Activated CD8-positive, alpha-beta T cell treated with anti-CD3 and anti-CD28 coated beads, Interleukin-2, amount 10 ng/mL, durations not matched to agents 7 days and 5 days (primary cell): ENCODE measurements around the gene NUP214. TPM values are rescaled to one million over a fixed set of nuclear protein-coding genes. Genes with fewer than 3 reads are reported as not detected.
"Not testable (repeated sequence)": the region's sequence is repeated elsewhere in the genome, so short reads cannot be mapped to it uniquely, and the experiment has no call there.

Experiments
- ATAC-seq: fragments of 150-1000 bp; cut with Tn5 transposase; one replicate; pipeline ENCODE4 v1.10.0; 2021; ENCODE audit warnings: moderate library complexity
- CTCF ChIA-PET: fragments of 350-600 bp; sonication (Branson Sonifier 250); formaldehyde crosslinking; loops from one replicate; lab custom pipeline; 2021; ENCODE audit warnings: antibody characterized with exemption; lab: Charles Lee
- POLR2A ChIA-PET: fragments of 350-600 bp; sonication (Branson Sonifier 250); formaldehyde crosslinking; loops from one replicate; lab custom pipeline; 2021; ENCODE audit warnings: antibody characterized with exemption; lab: Charles Lee
- DNase-seq: peaks from one replicate; pipeline ENCODE4 v3.0.0-alpha.2; 2020
- H3K27ac Mint-ChIP-seq: one replicate; pipeline ENCODE4 v1.8.0; 2021; ENCODE audit warnings: mild to moderate bottlenecking, mixed read lengths
- H3K27me3 Mint-ChIP-seq: one replicate; pipeline ENCODE4 v1.8.0; 2021; ENCODE audit warnings: low read depth, mixed read lengths
- H3K36me3 Mint-ChIP-seq: one replicate; pipeline ENCODE4 v1.8.0; 2021; ENCODE audit warnings: low read depth, mixed read lengths
- H3K4me1 Mint-ChIP-seq: one replicate; pipeline ENCODE4 v1.8.0; 2021; ENCODE audit warnings: low read depth, mixed read lengths
- H3K4me3 Mint-ChIP-seq: one replicate; pipeline ENCODE4 v1.8.0; 2021; ENCODE audit warnings: mild to moderate bottlenecking, mixed read lengths
- H3K9me3 Mint-ChIP-seq: one replicate; pipeline ENCODE4 v1.8.0; 2022; ENCODE audit warnings: mixed read lengths; ENCODE audit not compliant: insufficient read depth
- total RNA-seq, 2 experiments: library from RNA; stranded (reverse); gene quantifications; one replicate each; pipeline ENCODE4 v1.2.3, GENCODE V29; 2021

Gene NUP214
- total RNA-seq, 2 experiments from 2014 or later, result 61.3 to 63.5 TPM

DNA sequence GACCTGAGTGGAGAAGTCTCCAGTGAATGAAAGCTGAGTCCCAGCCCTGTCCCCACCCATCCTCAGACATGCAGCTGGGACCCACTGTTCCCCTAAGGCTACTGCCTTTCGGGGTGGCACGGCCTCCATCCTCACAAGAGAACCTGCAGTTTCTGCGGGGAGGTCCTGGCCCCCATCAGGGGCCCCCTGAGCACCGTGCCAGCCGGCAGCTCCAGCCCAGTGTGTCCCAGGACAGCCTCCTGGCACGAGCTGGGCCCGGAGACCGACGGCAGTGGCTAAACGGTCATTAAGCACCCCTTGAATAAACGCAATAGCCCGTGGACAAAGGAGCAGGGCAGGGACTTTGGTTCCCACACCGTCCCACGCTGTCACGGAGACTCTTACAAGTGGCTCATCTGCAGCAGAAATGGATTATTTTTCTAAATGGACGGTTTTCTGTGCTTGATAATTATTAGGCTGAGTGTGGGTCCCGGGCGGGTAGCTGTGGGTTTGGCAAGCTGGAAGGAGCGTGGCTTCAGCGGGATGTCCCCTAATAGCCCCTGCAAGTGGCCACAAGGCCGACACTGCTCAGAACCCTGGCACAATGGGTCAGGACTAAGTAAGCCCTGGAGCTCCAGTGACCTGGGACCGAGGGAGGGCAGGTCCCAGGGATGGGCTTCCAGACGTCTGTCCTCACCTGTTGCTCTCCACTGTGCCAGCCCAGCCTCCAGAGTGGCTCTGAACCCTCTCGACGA, 133.5 kb downstream of the NUP214 start:
- Mint-ChIP-seq H3K36me3 (peaks cover 63% of the 10 kb centered on the region), H3K27me3 (no peaks in the 10 kb centered on the region), H3K27ac (peak overlapping the region; percentile 97), H3K9me3 (no peaks in the 10 kb centered on the region), H3K4me3 (no peak overlapping the region), H3K4me1 (peaks cover 85% of the 10 kb centered on the region)
- DNase-seq, result no peak
- ChIA-PET CTCF (interaction anchor here (3.8 to 11.8 kb wide), 2 partner anchors 13 to 78 kb away, joined by 20 to 163 read pairs; partner anchors contain the start of gene FAM78A), POLR2A (interaction anchor here (4.8 to 10.8 kb wide), 2 partner anchors 13 to 20 kb away, joined by 25 to 330 read pairs; partner anchors contain the start of gene FAM78A)
- no peak for ATAC-seq

DNA sequence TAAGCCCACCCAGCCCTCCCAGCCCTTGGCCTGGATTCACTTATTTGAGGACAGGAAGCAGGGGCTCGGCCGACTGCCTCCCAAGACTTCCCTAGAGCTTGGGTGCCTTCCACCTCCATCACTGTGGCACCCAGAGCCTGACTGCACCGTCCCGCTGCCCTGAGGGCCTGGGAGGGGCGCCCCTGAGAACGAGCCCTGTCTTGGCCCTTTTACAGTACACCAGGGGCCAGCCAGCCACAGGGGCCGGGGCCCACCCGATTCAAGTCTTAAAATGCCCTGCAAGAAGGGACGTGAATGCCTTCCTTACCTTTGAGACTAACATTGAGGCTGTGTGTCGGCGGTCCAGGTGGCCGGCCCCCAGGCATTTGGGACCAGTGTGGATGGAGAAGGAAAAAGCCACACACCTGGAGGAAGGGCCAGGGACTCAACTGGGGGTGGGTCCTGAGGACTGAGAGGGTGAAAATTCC, 134.1 kb downstream of the NUP214 start:
- Mint-ChIP-seq H3K4me3 (no peak overlapping the region), H3K27ac (peak overlapping the region; percentile 49), H3K27me3 (no peaks in the 10 kb centered on the region), H3K4me1 (peaks cover 85% of the 10 kb centered on the region), H3K36me3 (peaks cover 67% of the 10 kb centered on the region), H3K9me3 (no peaks in the 10 kb centered on the region)
- DNase-seq (no peak), ATAC-seq (no peak)
- ChIA-PET CTCF (interaction anchor here (3.8 to 11.8 kb wide), 2 partner anchors 12 to 77 kb away, joined by 20 to 163 read pairs; partner anchors contain the start of gene FAM78A), POLR2A (interaction anchor here (0.6 to 10.8 kb wide), 2 partner anchors 12 to 73 kb away, joined by 3 to 330 read pairs; partner anchors contain the start of gene FAM78A)

DNA sequence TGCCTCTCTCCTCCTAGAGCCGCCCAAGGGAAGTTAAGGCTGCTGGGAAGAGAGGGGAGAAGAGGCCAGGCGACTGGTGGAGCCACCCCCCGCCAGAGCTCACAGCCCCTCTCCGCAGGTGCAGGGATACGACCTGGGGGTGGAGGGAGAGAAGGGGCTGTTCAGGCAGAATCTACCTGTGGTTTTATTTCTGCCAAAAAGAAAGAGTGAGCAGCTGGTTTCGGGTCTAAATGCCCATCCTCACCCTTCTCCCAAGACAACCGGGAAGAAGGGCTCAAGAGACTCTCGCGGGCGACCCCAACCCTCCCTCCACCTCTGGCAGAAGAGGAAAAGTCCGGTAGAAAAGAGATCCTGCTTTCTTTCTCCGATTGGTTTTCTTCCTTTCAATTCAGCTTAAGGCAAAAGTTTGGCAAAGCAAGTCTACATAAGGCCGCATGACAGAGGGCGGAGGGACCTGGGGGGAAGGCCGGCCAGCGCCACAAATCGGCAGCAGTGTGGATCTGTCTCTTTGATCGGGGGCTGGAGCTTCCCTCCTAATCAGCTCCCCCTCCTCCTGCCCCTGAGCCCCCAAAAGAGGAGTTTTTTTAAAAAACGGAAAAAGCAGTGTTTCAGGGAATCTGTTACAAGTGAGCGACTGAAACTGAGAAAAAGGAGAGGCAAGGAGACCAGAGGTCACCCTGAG, 134.7 kb downstream of the NUP214 start:
- ATAC-seq (no peak), DNase-seq (no peak)
- H3K27me3 Mint-ChIP-seq, result no peaks in the 10 kb centered on the region
- no peak overlapping the region for H3K4me3 Mint-ChIP-seq
- POLR2A ChIA-PET, result interaction anchor here (0.6 to 10.8 kb wide), 2 partner anchors 11 to 74 kb away, joined by 3 to 330 read pairs; partner anchors contain the start of gene FAM78A
- H3K4me1 Mint-ChIP-seq, result peaks cover 84% of the 10 kb centered on the region
- CTCF ChIA-PET, result interaction anchor here (11.8 kb wide), 1 partner anchor 11 kb away, joined by 163 read pairs; the partner anchor contains the start of gene FAM78A
- peak overlapping the region; percentile 61 for H3K27ac Mint-ChIP-seq
- H3K9me3 Mint-ChIP-seq, result no peaks in the 10 kb centered on the region
- H3K36me3 Mint-ChIP-seq, result peaks cover 73% of the 10 kb centered on the region

DNA sequence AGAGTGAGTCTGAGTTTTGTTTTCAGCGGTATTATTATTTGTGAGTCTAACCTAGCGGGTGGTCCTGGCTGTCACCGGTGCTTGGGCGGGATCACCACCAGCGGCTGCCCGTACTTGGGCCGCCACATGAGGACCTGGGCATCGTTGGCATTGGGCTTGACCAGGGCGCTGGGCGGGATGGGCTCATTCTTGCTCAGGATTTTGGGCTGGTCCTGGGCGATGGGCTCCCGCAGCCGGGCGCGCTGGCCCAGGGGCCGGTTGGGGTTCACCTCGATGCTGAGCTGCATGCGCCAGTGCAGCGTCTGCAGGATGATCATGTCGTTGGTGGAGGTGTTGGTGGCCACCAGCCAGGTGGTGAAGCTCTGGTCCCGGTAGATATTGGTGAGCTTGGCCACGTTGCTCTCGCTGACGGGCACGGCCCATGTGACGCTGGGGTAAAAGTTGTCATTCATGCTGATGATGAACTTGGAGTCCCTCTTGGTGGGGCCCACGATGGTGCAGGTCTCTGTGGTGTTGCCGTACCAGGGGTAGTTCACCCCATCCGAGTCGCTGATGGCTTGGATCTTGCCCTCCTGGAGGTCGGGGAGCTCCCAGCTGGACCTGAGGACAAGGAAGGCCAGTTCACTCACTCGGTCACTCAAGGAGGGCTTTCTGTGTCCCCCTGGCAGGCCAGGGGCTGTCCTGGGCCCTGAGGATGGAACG, 135.5 kb downstream of the NUP214 start:
- Mint-ChIP-seq H3K36me3 (peaks cover 75% of the 10 kb centered on the region), H3K4me3 (no peak overlapping the region), H3K9me3 (no peaks in the 10 kb centered on the region), H3K27me3 (no peaks in the 10 kb centered on the region), H3K4me1 (peaks cover 85% of the 10 kb centered on the region), H3K27ac (peak overlapping the region; percentile 61)
- ChIA-PET POLR2A (interaction anchor here (0.8 to 10.8 kb wide), 2 partner anchors 11 to 19 kb away, joined by 3 to 330 read pairs; partner anchors contain the start of gene FAM78A), CTCF (interaction anchor here (1.4 kb wide), 1 partner anchor 76 kb away, joined by 3 read pairs; no protein-coding TSS in a partner anchor)
- ATAC-seq, result no peak
- no peak for DNase-seq

DNA sequence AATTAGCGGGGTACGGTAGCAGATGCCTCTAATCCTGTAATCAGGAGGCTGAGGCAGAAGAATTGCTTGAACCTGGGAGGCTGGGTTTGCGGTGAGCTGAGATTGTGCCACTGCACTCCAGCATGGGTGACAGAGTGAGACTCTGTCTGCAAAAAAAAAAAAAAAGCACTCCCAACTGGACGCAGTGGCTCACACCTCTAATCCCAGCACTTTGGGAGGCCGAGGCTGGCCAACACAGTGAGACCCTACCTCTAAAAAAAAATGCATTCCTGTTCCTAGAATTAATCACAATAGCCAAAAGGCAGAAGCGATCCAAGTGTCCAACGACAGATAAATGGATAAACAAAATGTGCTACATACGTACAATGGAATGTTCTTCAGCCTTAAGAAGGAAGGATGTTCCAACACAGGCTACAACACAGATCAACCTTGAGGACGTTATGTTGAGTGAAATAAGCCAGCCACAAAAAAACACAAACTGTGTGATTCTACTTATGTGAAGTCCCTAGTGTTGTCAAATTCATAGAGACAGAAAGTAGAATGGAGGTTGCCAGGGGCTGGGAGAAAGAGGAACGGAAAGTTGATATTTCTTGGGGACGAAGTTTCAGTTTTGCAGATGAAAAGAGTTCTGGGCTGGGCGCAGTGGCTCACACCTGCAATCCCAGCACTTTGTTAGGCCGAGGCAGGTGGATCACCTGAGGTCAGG, 137.1 kb downstream of the NUP214 start:
- POLR2A ChIA-PET, result interaction anchor here (2.3 kb wide), 1 partner anchor 11 kb away, joined by 18 read pairs; no protein-coding TSS in a partner anchor
- H3K4me3 Mint-ChIP-seq, result peak overlapping the region; percentile 0
- H3K9me3 Mint-ChIP-seq, result no peaks in the 10 kb centered on the region
- CTCF ChIA-PET, result interaction anchor here (1.4 kb wide), 1 partner anchor 74 kb away, joined by 3 read pairs; no protein-coding TSS in a partner anchor
- ATAC-seq, result no peak
- peaks cover 84% of the 10 kb centered on the region for H3K4me1 Mint-ChIP-seq
- peak overlapping the region; percentile 14 for H3K27ac Mint-ChIP-seq
- no peaks in the 10 kb centered on the region for H3K27me3 Mint-ChIP-seq
- peaks cover 84% of the 10 kb centered on the region for H3K36me3 Mint-ChIP-seq
- DNase-seq, result no peak

DNA sequence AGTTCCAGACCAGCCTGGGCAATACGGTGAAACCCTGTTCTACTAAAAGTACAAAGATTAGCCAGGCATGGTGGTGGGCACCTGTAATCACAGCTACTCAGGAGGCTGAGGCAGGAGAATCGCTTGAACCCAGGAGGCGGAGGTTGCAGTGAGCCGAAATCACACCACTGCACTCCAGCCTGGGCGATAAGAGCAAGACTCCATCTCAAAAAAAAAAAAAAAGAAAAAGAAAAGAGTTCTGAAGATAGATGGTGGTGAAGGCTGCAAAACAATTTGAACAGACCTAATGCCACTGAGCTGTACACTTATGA, 137.6 kb downstream of the NUP214 start:
- H3K4me3 Mint-ChIP-seq, result peak overlapping the region; percentile 0
- POLR2A ChIA-PET, result interaction anchor here (1.4 to 2.3 kb wide), 3 partner anchors 10 to 24 kb away, joined by 5 to 18 read pairs (median 7); no protein-coding TSS in a partner anchor
- not testable (repeated sequence) for ATAC-seq, H3K9me3 Mint-ChIP-seq, DNase-seq, H3K27me3 Mint-ChIP-seq
- peaks cover 82% of the 10 kb centered on the region for H3K4me1 Mint-ChIP-seq
- peaks cover 81% of the 10 kb centered on the region for H3K36me3 Mint-ChIP-seq
- H3K27ac Mint-ChIP-seq, result peak overlapping the region; percentile 14
- CTCF ChIA-PET, result interaction anchor here (1.7 kb wide), 1 partner anchor 74 kb away, joined by 4 read pairs; no protein-coding TSS in a partner anchor

DNA sequence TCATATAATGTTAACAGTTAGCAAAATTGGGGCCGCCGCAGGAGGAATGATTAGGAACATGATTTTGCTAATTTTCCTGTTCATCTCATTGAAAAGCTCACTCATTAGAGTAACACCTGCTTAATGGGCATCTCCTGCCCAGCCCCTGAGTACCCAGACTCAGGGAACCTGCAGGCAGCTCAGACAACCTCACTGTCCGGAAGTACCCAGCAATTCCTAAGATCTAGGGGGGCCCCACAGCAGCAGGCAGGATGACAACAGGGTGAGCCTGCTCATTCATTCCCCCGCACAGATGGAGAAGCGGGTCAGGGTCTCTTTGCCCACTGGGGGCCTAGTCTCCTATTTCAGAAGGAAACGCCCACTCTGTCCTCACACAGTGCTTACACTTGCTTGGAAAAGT, 138.3 kb downstream of the NUP214 start:
- Mint-ChIP-seq H3K36me3 (peaks cover 79% of the 10 kb centered on the region), H3K27ac (peak overlapping the region; percentile 95), H3K4me1 (peaks cover 79% of the 10 kb centered on the region), H3K27me3 (no peaks in the 10 kb centered on the region), H3K9me3 (no peaks in the 10 kb centered on the region), H3K4me3 (peak overlapping the region; percentile 99)
- POLR2A ChIA-PET, result interaction anchor here (1.4 to 2.3 kb wide), 3 partner anchors 10 to 25 kb away, joined by 5 to 18 read pairs (median 7); no protein-coding TSS in a partner anchor
- DNase-seq, result no peak
- CTCF ChIA-PET, result interaction anchor here (0.6 to 1.7 kb wide), 2 partner anchors 10 to 73 kb away, joined by 3 to 4 read pairs; no protein-coding TSS in a partner anchor
- no peak for ATAC-seq

DNA sequence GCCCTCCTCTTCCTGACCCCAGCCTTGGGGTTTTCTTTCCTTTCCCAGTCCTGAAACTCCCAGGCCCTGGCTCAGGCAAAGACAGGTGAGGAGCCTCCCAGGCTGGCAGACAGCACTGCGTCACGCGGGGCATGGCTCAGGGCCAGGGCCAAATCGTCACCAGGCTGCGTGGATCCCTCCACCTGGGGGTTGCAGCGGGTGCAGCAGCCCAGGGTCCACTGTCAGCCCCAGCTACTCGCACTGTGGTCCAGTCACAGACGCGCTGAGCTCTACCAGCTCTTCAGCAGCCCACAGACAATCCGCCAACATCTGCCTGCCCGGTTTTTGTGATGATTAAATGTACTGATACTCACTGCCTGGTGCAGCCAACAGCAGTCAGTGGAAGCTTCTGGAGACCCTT, 138.8 kb downstream of the NUP214 start:
- no peak for DNase-seq
- H3K36me3 Mint-ChIP-seq, result peaks cover 80% of the 10 kb centered on the region
- peak overlapping the region; percentile 95 for H3K27ac Mint-ChIP-seq
- no peaks in the 10 kb centered on the region for H3K9me3 Mint-ChIP-seq
- no peaks in the 10 kb centered on the region for H3K27me3 Mint-ChIP-seq
- peaks cover 77% of the 10 kb centered on the region for H3K4me1 Mint-ChIP-seq
- ChIA-PET CTCF (interaction anchor here (0.6 to 1.7 kb wide), 2 partner anchors 10 to 72 kb away, joined by 3 to 4 read pairs; no protein-coding TSS in a partner anchor), POLR2A (interaction anchor here (0.6 to 2.3 kb wide), 5 partner anchors 8 to 63 kb away, joined by 3 to 18 read pairs (median 7); no protein-coding TSS in a partner anchor)
- peak overlapping the region; percentile 99 for H3K4me3 Mint-ChIP-seq
- peak; percentile 7 for ATAC-seq

DNA sequence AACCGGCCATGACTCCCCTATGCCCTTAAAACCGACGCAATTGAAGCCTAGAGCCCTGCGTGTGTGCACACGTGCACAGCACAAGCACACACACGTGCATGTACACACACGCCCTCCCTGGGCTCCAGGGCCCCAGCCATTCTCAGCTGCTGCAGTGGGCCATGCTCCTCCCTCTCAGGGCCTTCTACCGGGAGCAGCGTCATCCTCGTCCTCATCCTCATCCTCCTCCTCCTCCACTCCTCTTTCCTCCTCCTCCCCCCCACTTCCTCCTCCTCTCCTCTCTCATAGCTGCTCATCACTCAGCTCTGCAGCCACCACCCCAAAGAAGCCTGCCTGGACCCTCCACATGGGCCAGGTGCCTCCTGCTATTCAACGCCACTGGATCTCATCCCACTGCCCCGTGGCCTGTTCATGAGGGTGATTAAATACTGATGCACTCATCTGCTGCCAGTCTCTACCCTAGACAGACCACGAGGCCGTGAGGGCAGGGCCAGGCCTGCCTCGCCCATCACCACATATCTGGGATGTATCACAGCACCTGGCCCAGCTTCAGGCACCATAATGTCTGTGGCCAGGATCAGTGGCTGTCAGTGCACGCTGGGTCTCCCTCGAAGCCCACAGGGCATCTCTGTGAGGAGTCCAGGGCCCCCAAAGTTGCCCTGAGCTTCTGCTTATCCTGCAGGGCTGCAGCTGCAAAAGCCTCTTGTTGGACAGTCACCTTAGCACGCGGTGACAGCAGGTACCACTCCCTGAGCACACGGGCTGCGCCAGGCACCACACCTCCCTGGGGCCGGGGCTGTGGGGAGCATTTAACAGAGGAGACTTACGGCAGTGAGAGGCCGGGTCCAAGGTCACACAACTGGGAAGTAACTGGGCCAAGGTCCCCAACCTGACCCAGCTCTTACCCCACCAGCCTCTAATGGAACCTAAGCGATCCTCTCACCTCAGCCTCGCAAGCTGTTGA, 141.2 kb downstream of the NUP214 start:
- peaks cover 80% of the 10 kb centered on the region for H3K4me1 Mint-ChIP-seq
- DNase-seq (peak; percentile 72), ATAC-seq (peak; percentile 8)
- ChIA-PET CTCF (interaction anchor here (0.6 to 11.6 kb wide), 5 partner anchors 8 to 70 kb away, joined by 3 to 163 read pairs (median 6); partner anchors contain the start of gene FAM78A), POLR2A (interaction anchor here (0.5 to 11.6 kb wide), 5 partner anchors 8 to 141 kb away, joined by 4 to 330 read pairs (median 4); partner anchors contain the start of genes FAM78A and NUP214)
- H3K9me3 Mint-ChIP-seq, result no peaks in the 10 kb centered on the region
- H3K27ac Mint-ChIP-seq, result peak overlapping the region; percentile 95
- no peaks in the 10 kb centered on the region for H3K27me3 Mint-ChIP-seq
- H3K4me3 Mint-ChIP-seq, result peak overlapping the region; percentile 99
- H3K36me3 Mint-ChIP-seq, result peaks cover 77% of the 10 kb centered on the region
